Adrenal gland (tissue), 5 donors: ENCODE data around the gene TMA7B.

Experiments used
- POLR2A ChIP-seq, 2 donors: fragments of 450-650 bp; IDR thresholded peaks; one replicate each; pipeline ENCODE4 v1.6.1; 2017; ENCODE audit warnings: antibody characterized with exemption in 2 of 2, mild to moderate bottlenecking in 2 of 2, moderate library complexity in 1 of 2
- TF ChIP-seq, protein P1 (sequence below), 6 experiments: fragments of 450-650 bp in 4 of 6; fragments of 200-600 bp in 2 of 6; sonication (generic) in 1 of 6; IDR thresholded peaks; 1 replicate in 5 of 6; 2 replicates in 1 of 6; pipeline versions ENCODE4 v1.5.1 to v1.8.0; 2016 to 2021; ENCODE audit warnings: antibody characterized with exemption in 6 of 6, mild to moderate bottlenecking in 2 of 6, moderate library complexity in 1 of 6
- donor health status: DM: no; HTN: no; CAD: no.

- TF ChIP-seq, protein P1, sequence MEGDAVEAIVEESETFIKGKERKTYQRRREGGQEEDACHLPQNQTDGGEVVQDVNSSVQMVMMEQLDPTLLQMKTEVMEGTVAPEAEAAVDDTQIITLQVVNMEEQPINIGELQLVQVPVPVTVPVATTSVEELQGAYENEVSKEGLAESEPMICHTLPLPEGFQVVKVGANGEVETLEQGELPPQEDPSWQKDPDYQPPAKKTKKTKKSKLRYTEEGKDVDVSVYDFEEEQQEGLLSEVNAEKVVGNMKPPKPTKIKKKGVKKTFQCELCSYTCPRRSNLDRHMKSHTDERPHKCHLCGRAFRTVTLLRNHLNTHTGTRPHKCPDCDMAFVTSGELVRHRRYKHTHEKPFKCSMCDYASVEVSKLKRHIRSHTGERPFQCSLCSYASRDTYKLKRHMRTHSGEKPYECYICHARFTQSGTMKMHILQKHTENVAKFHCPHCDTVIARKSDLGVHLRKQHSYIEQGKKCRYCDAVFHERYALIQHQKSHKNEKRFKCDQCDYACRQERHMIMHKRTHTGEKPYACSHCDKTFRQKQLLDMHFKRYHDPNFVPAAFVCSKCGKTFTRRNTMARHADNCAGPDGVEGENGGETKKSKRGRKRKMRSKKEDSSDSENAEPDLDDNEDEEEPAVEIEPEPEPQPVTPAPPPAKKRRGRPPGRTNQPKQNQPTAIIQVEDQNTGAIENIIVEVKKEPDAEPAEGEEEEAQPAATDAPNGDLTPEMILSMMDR (IDR thresholded peaks at IDR 0.05) = no peak
- TF ChIP-seq POLR2A (IDR thresholded peaks at IDR 0.05) = no peak
These were observed 5.6 kb upstream of the TMA7B start for GRCh38 chr22:39954584-39955055.
